ENCODE results near the gene KCNH4.

Gene KCNH4

GRCh38 chr17:42185621-42185930 is 4.6 kb upstream of the KCNH4 start:
- H3K4me1 ChIP-seq (ENCODE audit: low read length), result peaks cover 36% of the 10 kb centered on the region
- H3K27ac ChIP-seq (ENCODE audit: low read length), result no peak overlapping the region
- no peak overlapping the region for H3K4me2 ChIP-seq (ENCODE audit: low read length)
- no peaks in the 10 kb centered on the region for H3K79me2 ChIP-seq (ENCODE audit: low read length)
- H3K27me3 ChIP-seq (ENCODE audit: low read depth, low read length), result no peaks in the 10 kb centered on the region
- H3K36me3 ChIP-seq (replicated peaks; ENCODE audit: low read depth, low read length), result no peaks in the 10 kb centered on the region
- no peak overlapping the region for H2AFZ ChIP-seq (ENCODE audit: low read depth, low read length)
- no peak overlapping the region for H3K4me3 ChIP-seq (ENCODE audit: low read length)
- no peaks in the 10 kb centered on the region for H4K20me1 ChIP-seq (ENCODE audit: insufficient read depth, low read length)
- no peaks in the 10 kb centered on the region for H3K9me3 ChIP-seq (ENCODE audit: insufficient read depth, low read length)
- TF ChIP-seq EZH2phosphoT487 (IDR thresholded peaks at IDR 0.05; ENCODE audit: low read depth) (no peak), CTCF (IDR thresholded peaks at IDR 0.05; ENCODE audit: low read depth, low read length) (no peak)
- no peak overlapping the region for H3K9ac ChIP-seq (ENCODE audit: low read length)

GRCh38 chr17:42184713-42185620 is 4.0 kb upstream of the KCNH4 start, which contains the start of gene HCRT:
Gene HCRT (minus strand): TSS chr17:42185452. CDS start chr17:42185365, 87 bp downstream.
- H3K4me1 ChIP-seq (ENCODE audit: low read length), result peaks cover 36% of the 10 kb centered on the region
- peak within 1 kb of the TSS; percentile 37; the same call in 1 of the 2 replicates for H2AFZ ChIP-seq (ENCODE audit: low read depth, low read length)
- TF ChIP-seq EZH2phosphoT487 (IDR thresholded peaks at IDR 0.05; ENCODE audit: low read depth) (no peak), CTCF (IDR thresholded peaks at IDR 0.05; ENCODE audit: low read depth, low read length) (no peak)
- no peaks in the 10 kb centered on the region for H4K20me1 ChIP-seq (ENCODE audit: insufficient read depth, low read length)
- H3K4me3 ChIP-seq (ENCODE audit: low read length), result peak within 1 kb of the TSS; percentile 84
- H3K9me3 ChIP-seq (ENCODE audit: insufficient read depth, low read length), result no peaks in the 10 kb centered on the region
- H3K4me2 ChIP-seq (ENCODE audit: low read length), result peak within 1 kb of the TSS; percentile 79
- H3K27ac ChIP-seq (ENCODE audit: low read length), result no peak within 1 kb of the TSS
- peak within 1 kb of the TSS; percentile 53; the same call in 1 of the 2 replicates for H3K9ac ChIP-seq (ENCODE audit: low read length)
- H3K36me3 ChIP-seq (replicated peaks; ENCODE audit: low read depth, low read length), result no peaks in the 10 kb centered on the region
- H3K27me3 ChIP-seq (ENCODE audit: low read depth, low read length), result no peaks in the 10 kb centered on the region
- H3K79me2 ChIP-seq (ENCODE audit: low read length), result no peaks in the 10 kb centered on the region

- Histone ChIP-seq H3K27me3 (ENCODE audit: low read depth, low read length) (no peaks in the 10 kb centered on the region), H3K4me3 (ENCODE audit: low read length) (peak overlapping the region; percentile 84), H3K79me2 (ENCODE audit: low read length) (no peaks in the 10 kb centered on the region), H4K20me1 (ENCODE audit: insufficient read depth, low read length) (no peaks in the 10 kb centered on the region), H3K9ac (ENCODE audit: low read length) (peak overlapping the region; percentile 78), H3K27ac (ENCODE audit: low read length) (peak overlapping the region; percentile 69), H2AFZ (ENCODE audit: low read depth, low read length) (peak overlapping the region; percentile 77), H3K36me3 (replicated peaks; ENCODE audit: low read depth, low read length) (no peaks in the 10 kb centered on the region), H3K4me2 (ENCODE audit: low read length) (peak overlapping the region; percentile 79), H3K9me3 (ENCODE audit: insufficient read depth, low read length) (no peaks in the 10 kb centered on the region), H3K4me1 (ENCODE audit: low read length) (peaks cover 44% of the 10 kb centered on the region)
- TF ChIP-seq EZH2phosphoT487 (IDR thresholded peaks at IDR 0.05; ENCODE audit: low read depth), result no peak
- peak; percentile 70 for TF ChIP-seq CTCF (IDR thresholded peaks at IDR 0.05; ENCODE audit: low read depth, low read length)
These were observed 3.1 kb upstream of the KCNH4 start for GRCh38 chr17:42183741-42184711.
